Effector CD8-positive, alpha-beta T cell (primary cell): ENCODE data around the gene TCHP.
A peak's percentile ranks its signal among the peaks of the same experiment; 100 is the strongest.
"Not testable (repeated sequence)": the region's sequence is repeated elsewhere in the genome, so short reads cannot be mapped to it uniquely, and the experiment has no call there.

Source experiments
- DNase-seq: peaks from one replicate; lab custom pipeline; 2025; lab: John Stamatoyannopoulos, UW
- total RNA-seq, 4 experiments: gene quantifications; one replicate each; lab custom pipeline; 2026; lab: John Stamatoyannopoulos, UW

Gene TCHP, protein sequence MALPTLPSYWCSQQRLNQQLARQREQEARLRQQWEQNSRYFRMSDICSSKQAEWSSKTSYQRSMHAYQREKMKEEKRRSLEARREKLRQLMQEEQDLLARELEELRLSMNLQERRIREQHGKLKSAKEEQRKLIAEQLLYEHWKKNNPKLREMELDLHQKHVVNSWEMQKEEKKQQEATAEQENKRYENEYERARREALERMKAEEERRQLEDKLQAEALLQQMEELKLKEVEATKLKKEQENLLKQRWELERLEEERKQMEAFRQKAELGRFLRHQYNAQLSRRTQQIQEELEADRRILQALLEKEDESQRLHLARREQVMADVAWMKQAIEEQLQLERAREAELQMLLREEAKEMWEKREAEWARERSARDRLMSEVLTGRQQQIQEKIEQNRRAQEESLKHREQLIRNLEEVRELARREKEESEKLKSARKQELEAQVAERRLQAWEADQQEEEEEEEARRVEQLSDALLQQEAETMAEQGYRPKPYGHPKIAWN
- total RNA-seq: 43.7 to 86.2 (median 62.0) reads per million in 4 experiments

DNA sequence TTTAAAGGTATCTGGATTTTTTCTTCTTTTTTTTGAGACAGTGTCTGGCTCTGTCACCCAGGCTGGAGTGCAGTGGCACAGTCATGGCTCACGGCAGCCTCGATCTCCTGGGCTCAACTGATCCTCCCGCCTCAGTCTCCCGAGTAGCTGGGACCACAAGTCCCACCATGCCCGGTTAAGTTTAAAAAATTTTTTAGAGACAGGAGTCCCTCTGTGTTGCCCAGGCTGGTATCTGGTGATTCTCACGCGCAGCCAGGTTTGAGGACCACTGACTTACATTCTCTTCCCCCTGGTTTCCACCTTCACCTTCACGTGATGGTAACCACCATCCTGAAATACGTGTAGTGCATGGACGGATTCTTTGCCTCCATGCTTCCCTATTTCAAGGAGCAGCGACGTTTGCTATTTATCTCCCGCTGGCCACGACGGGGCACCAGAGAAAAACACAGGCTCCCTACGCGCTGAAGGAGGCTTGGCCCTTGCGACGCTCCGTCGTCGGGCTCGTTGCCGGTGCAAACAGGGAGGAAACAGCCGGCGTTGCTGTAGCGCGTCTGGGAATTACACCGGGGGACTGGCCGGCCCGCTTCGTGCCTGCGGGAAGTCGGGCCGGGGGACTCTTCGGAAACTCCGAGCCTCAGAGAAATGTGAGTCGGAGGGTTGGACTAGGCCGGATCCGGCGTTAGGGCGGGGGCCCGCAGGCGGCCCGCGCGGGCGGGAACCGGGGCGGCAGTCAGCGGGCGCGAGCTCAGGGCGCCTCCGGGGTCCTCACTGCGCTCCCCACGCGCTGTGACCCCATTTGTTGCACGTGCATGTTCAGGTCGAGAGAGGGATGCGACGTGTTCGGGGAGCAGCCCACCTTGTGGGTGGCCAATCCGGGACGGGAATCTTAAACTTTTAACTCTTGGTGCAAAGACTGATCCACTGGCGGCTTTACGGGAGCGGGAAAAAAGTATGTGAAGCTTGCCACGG is at the start of gene TCHP:
TCHP (plus strand) TSS at position 492 of the 969 bp plus-strand sequence. CDS start 2,753 bp downstream, outside the sequence.
- DNase-seq: peak; percentile 38

- DNase-seq: not testable (repeated sequence)
These were observed 49.6 kb upstream of the TCHP start for GRCh38 chr12:109850518-109850917.

- no peak for DNase-seq
These were observed 44.7 kb upstream of the TCHP start for GRCh38 chr12:109855377-109855776.

GRCh38 chr12:109857715-109858114 is 42.4 kb upstream of the TCHP start:
- no peak for DNase-seq

- DNase-seq: no peak
These were observed 41.3 kb upstream of the TCHP start for GRCh38 chr12:109858764-109859163.

DNA sequence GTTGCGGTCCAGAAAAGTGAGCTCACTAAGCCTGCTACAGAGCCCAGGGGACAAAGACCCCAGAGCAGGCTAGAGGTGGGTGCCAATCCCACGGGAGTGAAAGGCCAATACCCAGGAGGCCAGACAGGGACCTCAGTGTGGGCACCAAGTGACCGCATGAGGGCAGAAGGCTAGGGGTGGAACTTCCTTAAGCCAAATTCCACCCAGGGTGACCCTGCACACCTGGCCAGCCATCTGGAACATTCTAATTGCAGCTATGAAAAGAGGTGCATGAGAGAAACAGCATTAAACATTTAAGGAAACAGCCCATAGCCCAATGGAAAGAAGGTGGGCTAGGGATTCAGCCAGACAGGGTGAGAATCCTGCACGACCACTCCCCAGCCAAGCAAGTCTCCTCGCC is 39.1 kb upstream of the TCHP start:
- DNase-seq: no peak

GRCh38 chr12:109861689-109862314 is 38.3 kb upstream of the TCHP start:
- no peak for DNase-seq

DNA sequence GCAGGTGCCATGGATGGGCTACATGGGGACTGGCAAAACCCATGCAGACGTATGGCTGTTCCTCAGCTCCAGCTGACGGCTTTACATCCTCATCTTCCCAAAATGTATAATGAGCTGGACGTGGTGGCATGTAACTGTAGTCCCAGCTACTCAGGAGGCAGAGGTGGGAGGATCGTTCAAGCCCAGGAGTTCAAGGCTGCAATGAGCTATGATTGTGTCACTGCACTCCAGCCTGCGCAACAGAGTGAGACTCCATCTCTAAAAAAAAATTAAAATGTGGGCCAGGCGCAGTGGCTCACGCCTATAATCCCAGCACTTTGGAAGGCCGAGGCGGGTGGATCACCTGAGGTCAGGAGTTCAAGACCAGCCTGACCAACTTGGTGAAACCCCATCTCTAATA is 37.6 kb upstream of the TCHP start:
- not testable (repeated sequence) for DNase-seq

GRCh38 chr12:109863847-109864712 is 36.0 kb upstream of the TCHP start:
- DNase-seq: no peak

DNA sequence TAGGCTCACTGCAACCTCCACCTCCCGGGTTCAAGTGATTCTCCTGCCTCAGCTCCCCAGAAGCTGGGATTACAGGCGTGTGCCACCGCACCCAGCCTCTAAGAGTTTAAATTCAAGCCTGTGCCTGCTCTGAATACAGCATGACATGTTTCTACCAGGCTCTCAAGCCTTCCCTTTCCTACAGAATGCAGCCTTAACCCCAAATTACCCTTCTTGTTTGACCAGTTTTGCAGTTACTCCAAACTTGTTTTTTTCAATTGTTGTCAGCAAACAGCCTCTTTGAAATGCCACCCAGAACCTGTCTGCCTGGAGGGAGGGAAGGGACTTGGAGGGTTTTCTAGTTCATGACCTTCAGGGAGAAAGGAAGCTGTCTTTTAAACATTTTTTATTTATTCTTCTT is 35.2 kb upstream of the TCHP start:
- no peak for DNase-seq

DNA sequence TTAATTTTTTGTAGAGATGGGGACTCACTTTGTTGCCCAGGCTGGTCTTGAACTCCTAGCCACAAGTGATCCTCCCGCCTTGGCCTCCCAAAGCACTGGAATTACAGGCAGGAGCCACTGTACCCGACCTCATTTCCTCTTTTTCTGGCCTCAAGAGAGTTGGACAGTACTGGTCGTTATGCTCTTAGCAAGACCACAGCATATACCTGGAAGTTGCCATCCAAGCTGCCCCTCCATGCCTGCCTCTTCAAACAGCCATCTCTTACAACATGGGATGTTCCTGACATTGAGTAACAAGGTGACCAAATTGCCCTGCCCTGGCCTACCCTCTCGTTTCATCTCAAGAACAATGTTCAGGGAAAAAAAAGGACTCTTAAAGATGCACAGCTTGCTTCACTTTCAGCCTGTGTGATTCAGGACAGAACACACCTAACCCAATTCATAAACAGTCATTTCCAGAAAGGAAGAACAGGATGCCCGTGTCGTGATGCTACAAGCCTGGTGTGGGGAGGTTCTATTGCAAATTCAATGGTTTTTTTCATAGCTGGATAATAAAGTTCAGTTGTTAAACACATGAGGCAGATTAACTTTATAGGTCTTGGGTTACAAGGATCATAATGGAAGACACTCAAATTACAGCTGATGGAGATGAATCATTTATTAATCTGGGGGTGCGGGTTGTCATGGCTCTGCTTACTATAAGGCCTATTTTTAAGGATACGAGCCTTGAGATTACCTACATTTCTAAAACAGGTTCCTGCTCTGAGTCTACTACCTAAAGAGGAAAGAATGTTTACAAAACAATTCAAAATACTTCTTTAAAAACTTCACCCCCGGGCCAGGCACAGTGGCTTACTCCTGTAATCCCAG is 31.7 kb upstream of the TCHP start:
- DNase-seq: no peak

DNA sequence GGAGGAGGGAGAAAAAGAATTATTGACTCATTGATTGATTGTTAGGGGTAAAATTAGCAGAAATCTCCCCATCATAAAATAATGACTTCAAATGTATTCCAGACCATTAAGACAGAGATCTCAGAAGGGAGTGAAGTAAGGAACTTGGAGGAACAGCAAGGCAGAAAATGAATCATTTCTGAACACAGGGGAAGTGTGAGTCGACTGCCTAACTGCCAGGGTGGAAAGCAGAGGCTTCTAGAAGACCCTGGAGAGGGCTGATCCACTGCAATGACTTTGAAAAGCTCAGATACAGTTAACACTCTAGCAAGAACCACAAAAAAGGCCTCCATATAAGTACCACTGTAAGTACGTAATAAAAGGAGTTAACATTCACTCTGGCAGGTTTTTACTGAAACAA is 29.4 kb upstream of the TCHP start:
- no peak for DNase-seq

- DNase-seq: no peak
These were observed 28.3 kb upstream of the TCHP start for GRCh38 chr12:109871668-109872314.

GRCh38 chr12:109873653-109874052 is 26.4 kb upstream of the TCHP start:
- no peak for DNase-seq

DNA sequence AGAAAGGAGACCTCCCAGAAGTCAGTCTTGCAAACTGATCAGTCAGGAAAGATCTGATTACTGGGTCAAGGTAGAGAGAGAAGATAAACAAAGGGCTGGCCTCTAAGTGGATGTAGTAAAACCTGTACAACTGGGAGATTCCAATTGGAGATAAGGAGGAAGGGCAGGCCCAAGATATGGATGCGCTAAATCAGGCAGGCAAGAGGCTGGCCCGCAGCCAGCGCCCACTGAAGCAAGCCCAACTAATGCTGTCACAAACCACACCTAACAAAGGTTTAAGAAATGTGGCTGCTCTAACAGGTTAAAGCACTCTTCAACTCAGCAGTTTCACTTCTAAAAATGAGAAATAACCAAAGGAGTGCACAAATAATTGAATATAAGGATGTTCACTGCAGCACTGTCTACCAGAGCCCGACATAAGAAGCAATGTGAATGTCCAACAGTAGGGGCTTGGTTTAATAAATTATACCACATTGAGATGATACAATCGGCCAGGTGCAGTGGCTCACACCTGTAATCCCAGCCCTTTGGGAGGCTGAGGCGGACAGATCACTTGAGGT is 24.4 kb upstream of the TCHP start:
- no peak for DNase-seq

DNA sequence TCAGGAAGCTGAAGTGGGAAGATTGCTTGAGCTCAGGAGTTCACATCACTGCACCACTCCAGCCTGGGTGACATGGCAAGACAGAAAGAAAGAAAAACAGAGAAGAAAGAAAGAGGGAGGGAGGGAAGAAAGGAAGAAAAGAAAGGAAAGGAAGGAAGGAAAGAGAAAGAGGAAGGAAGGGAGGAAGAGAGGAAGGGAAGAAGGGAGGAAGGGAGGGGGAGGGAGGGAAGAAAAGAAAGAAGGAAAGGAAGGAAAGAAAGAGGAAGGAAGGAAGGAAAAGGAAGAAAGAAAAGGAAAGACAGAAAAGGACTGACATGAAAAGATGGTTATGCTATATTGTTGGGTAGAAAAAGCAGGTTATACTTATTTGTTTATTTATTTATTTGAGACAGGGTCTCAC is 23.7 kb upstream of the TCHP start:
- no peak for DNase-seq

GRCh38 chr12:109877504-109878246 is 22.4 kb upstream of the TCHP start:
- DNase-seq: no peak

DNA sequence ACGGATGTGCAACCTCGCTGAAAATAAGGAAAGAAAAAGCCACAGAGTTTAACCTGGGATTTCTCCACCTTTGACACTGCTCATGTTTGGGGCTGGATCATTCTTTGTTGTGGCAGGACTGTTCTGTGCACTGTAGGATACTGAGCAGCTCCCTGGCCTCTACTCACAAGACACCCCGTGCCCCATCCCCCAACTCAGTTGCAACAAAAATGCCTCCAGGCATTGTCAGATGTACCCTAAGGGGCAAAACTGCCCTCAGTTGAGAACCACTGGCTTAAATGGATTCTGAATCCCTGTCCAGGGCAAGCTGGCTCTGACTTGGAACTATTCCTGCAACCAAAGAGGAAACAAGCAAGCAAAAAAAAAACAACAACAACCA is 21.8 kb upstream of the TCHP start:
- DNase-seq: no peak
